ENCODE results near the gene TEX47.

GRCh38 chr7:88789480-88790064, 6.0 kb downstream of the TEX47 start:
- peak in 2 of 3 experiments; percentile 19 to 61 for TF ChIP-seq CTCF (IDR thresholded peaks at IDR 0.05)
- no peak for TF ChIP-seq POLR2A (IDR thresholded peaks at IDR 0.05)
